HG02571 (cell line): ENCODE measurements around the gene THSD4.
"Not testable (repeated sequence)": the region's sequence is repeated elsewhere in the genome, so short reads cannot be mapped to it uniquely, and the experiment has no call there.

Experiments used
- ATAC-seq: cut with Tn5 transposase; IDR thresholded peaks from one replicate; pipeline ENCODE4 v1.9.1; 2021; ENCODE audit warnings: mild to moderate bottlenecking, moderate library complexity; ENCODE audit not compliant: unreplicated experiment

The THSD4 gene

DNA sequence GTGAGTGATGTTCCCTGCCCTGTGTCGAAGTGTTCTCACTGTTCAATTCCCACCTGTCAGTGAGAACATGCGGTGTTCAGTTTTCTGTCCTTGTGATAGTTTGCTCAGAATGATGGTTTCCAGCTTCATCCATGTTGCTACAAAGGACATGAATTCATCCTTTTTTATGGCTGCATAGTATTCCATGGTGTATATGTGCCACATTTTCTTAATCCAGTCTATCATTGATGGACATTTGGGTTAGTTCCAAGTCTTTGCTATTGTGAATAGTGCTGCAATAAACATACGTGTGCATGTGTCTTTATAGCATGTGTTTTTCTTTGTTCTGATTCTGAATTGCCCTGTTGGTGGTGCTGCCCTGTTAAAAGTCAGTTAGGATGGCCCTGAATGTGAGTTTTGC, 204.2 kb downstream of the THSD4 start:
- not testable (repeated sequence) for ATAC-seq

DNA sequence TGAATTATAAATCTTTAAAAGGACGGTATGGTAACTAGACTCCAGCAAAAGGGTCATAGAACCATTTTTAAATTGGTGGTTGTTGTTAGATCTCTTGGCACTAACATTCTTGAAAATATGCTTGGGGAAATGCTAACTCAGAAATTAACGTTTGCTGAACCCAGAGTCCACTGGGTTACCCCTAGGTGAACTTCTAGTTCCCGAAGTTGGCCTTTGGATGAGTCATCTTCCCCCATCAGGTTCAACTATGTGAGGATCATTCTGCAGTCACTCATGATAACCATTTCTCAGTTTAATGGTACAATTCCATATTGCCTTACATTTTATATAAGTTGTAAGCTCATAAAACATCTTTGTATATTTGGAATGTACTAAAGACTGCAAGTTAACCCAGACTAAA, 204.7 kb downstream of the THSD4 start:
- ATAC-seq = no peak

DNA sequence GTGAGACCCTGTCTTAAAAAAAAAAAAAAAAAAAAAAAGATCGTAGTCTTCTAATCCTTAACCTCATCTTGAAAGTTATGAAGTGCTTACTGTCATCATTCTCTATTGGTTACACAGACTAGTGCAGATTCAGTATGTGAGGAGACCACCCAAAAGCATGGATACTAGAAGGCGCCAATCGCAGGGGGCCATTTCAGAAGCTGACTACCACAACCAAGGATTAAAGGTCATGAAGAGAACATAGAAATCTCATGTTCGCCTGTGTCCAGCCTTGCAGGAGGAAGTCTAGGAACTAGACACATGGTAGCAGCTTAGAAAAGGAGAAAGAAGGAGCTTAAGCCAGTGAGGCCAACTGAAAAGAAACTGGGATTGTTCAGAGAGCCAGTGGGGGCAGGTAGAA, 207.8 kb downstream of the THSD4 start:
- ATAC-seq = no peak

GRCh38 chr15:71323584-71323983, 208.3 kb downstream of the THSD4 start:
- ATAC-seq = no peak

DNA sequence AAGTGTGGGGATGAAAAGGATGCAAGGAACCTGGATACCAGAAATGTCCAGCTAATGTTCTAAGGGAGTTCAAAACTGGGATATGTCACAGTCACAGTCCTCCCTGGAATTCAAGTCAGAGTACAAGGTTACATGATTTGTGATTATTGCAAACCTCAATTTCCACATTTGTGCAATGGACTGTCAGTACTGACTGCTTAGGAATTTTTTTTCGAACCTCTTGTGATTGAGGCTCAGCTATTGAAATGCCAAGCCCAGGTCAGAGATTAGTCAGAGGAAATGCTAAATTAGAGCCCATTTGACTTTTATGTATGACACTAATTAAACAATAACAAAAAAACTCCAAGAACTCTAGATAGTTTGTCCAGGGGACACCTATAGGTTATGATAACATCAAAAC, 210.2 kb downstream of the THSD4 start:
- no peak for ATAC-seq

DNA sequence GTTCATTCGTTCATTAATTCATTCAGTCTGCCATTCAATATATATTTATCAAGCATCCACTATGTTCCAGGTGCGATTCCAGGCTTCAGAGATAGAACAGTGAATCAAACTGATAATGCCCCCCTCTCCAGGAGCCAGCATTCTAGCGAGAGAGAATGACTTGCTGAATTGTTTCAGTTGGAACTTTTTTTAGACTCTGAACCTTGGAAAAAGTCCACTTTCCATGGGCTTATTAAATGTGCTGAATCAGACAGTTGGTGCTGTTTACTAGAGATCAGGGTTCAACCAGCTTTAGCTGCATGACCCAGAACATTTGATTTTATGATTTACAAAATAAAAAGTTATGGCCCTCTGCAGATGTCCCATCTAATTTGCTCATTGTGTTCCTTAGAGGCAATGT, 213.2 kb downstream of the THSD4 start:
- no peak for ATAC-seq

DNA sequence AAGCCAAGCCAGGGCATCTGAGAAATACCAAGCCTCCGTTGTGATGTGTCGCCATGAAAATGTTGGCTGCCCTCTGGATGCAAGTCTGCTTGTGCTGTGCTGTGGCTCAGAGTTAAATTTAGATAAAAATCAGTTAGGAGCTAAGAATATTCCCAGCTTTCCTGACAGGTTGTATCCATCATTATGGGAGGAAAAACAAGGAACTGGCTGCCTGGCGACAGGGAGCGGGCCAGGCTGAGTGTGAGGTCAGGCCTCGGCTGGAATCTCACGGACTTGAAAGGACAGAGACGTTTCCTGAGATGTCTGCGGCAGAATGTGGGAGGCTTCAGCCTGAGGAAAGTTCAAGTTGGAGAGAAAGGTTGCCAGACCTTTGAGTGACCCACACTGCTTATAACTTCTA, 213.8 kb downstream of the THSD4 start:
- ATAC-seq = no peak

GRCh38 chr15:71329497-71330260, 214.4 kb downstream of the THSD4 start:
- no peak for ATAC-seq

- ATAC-seq = no peak
These were observed 215.4 kb downstream of the THSD4 start for GRCh38 chr15:71330638-71331162.

GRCh38 chr15:71331173-71331572, 215.9 kb downstream of the THSD4 start:
- ATAC-seq = no peak

- ATAC-seq = no peak
These were observed 217.2 kb downstream of the THSD4 start for GRCh38 chr15:71332431-71333004.

DNA sequence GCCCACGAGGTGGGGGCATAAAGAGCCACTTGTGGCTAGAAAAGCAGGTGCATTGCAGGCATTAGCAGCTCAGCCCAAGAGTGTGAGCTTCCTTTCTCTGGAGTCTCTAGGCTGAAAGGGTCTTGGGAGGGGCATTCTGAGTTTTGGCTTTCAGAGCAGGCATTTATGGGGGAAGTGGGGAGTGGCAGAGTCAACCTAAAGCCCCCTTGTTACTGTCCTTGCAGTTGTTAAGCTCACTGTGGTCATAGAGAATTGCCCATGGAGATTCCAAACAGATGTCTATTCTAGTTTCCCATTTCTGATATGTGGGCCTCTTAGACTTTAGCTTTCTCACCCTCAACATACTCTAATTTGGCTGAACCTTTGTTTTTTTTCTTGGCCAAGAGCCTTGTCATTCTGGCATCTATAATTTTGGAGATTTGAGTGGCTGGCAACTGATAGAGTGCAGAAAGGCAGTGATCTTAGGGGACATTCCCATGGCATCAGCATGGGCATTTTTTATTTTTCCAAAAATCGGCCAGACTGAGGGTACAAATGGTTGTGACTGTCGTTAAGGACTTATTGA, 217.9 kb downstream of the THSD4 start:
- no peak for ATAC-seq

DNA sequence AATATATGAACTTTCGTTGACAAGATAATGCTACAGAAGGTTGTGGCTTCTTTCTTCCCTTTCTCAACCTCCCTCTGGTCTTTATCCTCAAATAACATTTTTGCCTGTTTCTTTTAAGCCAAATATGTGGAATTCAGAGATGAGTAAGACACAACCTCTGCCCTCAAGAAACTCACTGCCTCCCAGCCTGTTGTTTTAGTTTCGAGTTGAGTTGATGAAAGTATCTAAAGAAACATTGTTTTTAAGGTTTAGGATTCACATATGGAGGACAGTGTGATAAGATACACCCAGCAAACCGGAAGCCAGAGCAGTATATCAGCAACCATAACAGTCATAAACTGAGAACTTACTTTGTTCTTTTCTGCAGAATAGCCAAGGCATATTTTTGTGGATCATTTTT, 218.6 kb downstream of the THSD4 start:
- ATAC-seq = no peak

- ATAC-seq = no peak
These were observed 219.2 kb downstream of the THSD4 start for GRCh38 chr15:71334434-71334833.

GRCh38 chr15:71334873-71335272, 219.6 kb downstream of the THSD4 start:
- ATAC-seq = no peak

- no peak for ATAC-seq
These were observed 220.3 kb downstream of the THSD4 start for GRCh38 chr15:71335591-71335990.

DNA sequence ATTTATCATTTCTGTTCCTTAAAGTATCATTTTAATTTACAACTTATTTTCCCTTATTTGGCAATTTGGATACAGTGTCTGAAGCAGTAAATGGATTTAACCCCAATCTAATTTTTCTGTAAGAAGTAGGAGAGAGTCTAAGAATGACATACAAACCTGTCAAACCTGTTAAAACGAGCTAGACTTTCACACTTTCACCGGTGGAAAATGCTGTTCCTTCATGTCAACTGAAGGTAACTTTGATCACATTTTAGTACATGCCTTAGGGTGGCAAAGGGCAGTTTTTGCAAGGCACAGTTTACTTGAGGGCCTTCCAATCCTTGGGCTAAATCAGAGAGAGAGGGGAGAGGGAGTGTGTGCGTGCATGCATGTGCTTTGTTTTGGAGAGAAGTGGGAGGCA, 221.4 kb downstream of the THSD4 start:
- ATAC-seq = no peak

DNA sequence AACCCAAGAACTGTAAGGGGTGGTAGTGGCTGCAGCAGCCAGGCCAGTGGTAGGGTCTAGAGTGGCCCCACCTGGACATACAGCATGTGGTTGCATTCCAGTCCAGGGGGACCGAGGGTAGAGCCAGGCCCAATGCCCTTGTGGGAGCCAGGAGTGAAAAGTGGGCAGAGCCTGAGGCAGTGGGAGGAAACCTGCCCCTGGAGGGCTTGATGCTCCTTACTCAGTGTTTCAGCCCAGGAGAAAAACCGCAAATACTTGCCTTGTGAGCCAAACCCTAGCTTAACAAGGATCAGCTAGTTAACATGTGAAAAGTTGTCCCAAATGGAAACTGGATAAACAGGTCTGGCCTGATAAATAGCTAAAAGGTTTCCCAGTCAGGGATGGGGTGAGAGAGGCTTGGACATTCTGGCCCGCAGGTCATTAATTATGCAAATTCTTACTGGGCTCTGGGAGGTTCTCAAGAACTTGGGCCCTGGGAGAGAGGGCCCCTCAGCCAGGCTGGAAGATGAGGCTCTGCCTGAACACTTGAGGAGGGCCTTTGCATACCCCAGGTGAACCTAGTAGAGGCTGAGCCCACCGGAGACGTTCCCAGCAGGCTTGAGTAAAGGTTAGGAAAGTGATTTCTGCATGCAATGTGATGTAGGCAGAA, 222.1 kb downstream of the THSD4 start:
- no peak for ATAC-seq

GRCh38 chr15:71338265-71338664, 223.0 kb downstream of the THSD4 start:
- no peak for ATAC-seq

DNA sequence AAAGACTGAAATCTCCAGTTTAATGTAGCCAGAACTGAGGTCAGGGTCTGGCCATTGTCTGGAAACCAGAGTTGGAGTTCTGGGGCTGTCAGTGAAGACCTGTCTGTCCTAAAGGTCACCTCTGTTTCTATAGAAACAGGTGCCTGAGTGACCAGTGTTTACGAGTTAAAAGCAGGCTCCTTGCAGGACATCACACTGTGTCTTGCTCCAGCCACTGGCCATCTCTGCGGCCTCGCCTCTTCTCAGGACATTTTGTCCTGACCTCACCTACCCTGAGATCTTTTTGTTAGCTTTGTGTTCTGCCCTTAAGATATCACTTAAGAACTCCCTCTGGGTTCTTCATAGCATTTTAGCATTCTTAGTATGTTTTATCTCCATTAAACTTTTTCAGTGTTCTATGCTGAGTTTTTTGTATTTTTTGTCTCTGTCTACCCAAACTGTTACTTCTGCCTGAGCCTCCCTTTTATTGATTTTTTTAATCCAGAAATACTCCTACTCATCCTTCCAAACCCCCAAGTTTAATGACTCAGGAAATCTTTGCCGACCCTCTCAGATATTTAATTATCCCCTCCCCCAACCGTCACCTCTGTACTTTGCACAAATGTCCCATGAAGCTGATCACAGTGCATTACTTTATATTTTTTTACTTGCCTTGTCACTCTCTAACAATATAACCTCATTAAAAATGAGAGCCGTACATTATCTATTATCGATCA, 223.7 kb downstream of the THSD4 start:
- ATAC-seq = no peak
